ENCODE data around the gene TSEN54.

GRCh38 chr17:75521290-75521689 is 5.0 kb downstream of the TSEN54 start:
- no peak for TF ChIP-seq CTCF (IDR thresholded peaks at IDR 0.05; ENCODE audit: insufficient read depth, low read length, poor library complexity, severe bottlenecking)
- no peak for TF ChIP-seq EZH2phosphoT487 (conservative IDR thresholded peaks at IDR 0.05; ENCODE audit: low read length)
